Liver (tissue), 9 donors: ENCODE results near the gene RAB37. TPM values are rescaled to one million over a fixed set of nuclear protein-coding genes. Genes with fewer than 3 reads are reported as not detected.

Source experiments
- DNase-seq: peaks from one replicate; pipeline ENCODE4 v3.0.0-alpha.2; 2017; ENCODE audit warnings: low spot score
- H3K27ac ChIP-seq, 2 donors: one replicate each; pipeline ENCODE4 v1.7.0; 2013; ENCODE audit warnings: inconsistent platforms in 2 of 2, low read length in 2 of 2, control low read depth in 1 of 2, low read depth in 1 of 2, mild to moderate bottlenecking in 1 of 2
- H3K27me3 ChIP-seq, 4 donors: one replicate each; pipeline versions ENCODE4 v1.6.1 to v1.7.0; 2013; ENCODE audit warnings: low read length in 3 of 4, inconsistent platforms in 1 of 4, mild to moderate bottlenecking in 1 of 4, moderate library complexity in 1 of 4; ENCODE audit not compliant: control insufficient read depth in 4 of 4, insufficient read depth in 4 of 4
- H3K36me3 ChIP-seq, 4 donors: one replicate each; pipeline versions ENCODE4 v1.6.1 to v1.7.0; 2013; ENCODE audit warnings: low read length in 3 of 4, mild to moderate bottlenecking in 3 of 4, low read depth in 1 of 4, moderate library complexity in 1 of 4; ENCODE audit not compliant: control insufficient read depth in 4 of 4, insufficient read depth in 3 of 4
- H3K4me1 ChIP-seq, 4 donors: one replicate each; pipeline versions ENCODE4 v1.6.1 to v1.7.0; 2013; ENCODE audit warnings: low read length in 3 of 4, mild to moderate bottlenecking in 3 of 4, moderate library complexity in 1 of 4; ENCODE audit not compliant: control insufficient read depth in 4 of 4, insufficient read depth in 4 of 4
- H3K4me3 ChIP-seq, 3 donors: one replicate each; pipeline versions ENCODE4 v1.6.1 to v1.7.0; 2013; ENCODE audit warnings: low read length in 3 of 3, control low read depth in 1 of 3, low read depth in 1 of 3, mild to moderate bottlenecking in 1 of 3
- H3K9ac ChIP-seq, 2 donors: one replicate each; pipeline ENCODE4 v1.7.0; 2013; ENCODE audit warnings: low read length in 2 of 2, mild to moderate bottlenecking in 2 of 2, moderate library complexity in 2 of 2, control low read depth in 1 of 2, low read depth in 1 of 2
- H3K9me3 ChIP-seq, 4 donors: one replicate each; pipeline versions ENCODE4 v1.6.1 to v1.7.0; 2013; ENCODE audit warnings: low read length in 3 of 4; ENCODE audit not compliant: control insufficient read depth in 4 of 4
- ATF3 ChIP-seq: IDR thresholded peaks from 2 replicates; pipeline ENCODE4 v1.6.1; 2016; ENCODE audit warnings: antibody characterized with exemption
- CTCF ChIP-seq: fragments of 150-350 bp; IDR thresholded peaks from 2 replicates; pipeline ENCODE4 v1.5.1; 2017; ENCODE audit warnings: improper control_type of control experiment, low read depth, low read length; ENCODE audit not compliant: missing input control
- FOXA1 ChIP-seq: IDR thresholded peaks from 2 replicates; pipeline ENCODE4 v1.6.1; 2016; ENCODE audit warnings: antibody characterized with exemption
- FOXA2 ChIP-seq: IDR thresholded peaks from 2 replicates; pipeline ENCODE4 v1.6.1; 2016; ENCODE audit warnings: antibody characterized with exemption
- GABPA ChIP-seq, 2 donors: IDR thresholded peaks in 1 of 2; conservative IDR thresholded peaks in 1 of 2; 2 replicates each; pipeline ENCODE4 v1.6.1; 2016; ENCODE audit warnings: antibody characterized with exemption in 2 of 2, mild to moderate bottlenecking in 1 of 2, moderate library complexity in 1 of 2
- HNF4A ChIP-seq, 2 donors: conservative IDR thresholded peaks; 2 replicates each; pipeline ENCODE4 v1.6.1; 2016; ENCODE audit warnings: antibody characterized with exemption in 2 of 2, mild to moderate bottlenecking in 2 of 2
- HNF4G ChIP-seq: IDR thresholded peaks from 2 replicates; pipeline ENCODE4 v1.6.1; 2016; ENCODE audit warnings: antibody characterized with exemption
- JUND ChIP-seq, 2 donors: IDR thresholded peaks; 2 replicates each; pipeline ENCODE4 v1.6.1; 2016; ENCODE audit warnings: antibody characterized with exemption in 2 of 2
- MAX ChIP-seq: IDR thresholded peaks from 2 replicates; pipeline ENCODE4 v1.6.1; 2016; ENCODE audit warnings: antibody characterized with exemption
- RAD21 ChIP-seq, 2 donors: IDR thresholded peaks; 2 replicates each; pipeline ENCODE4 v1.6.1; 2016; ENCODE audit warnings: antibody characterized with exemption in 2 of 2, mild to moderate bottlenecking in 2 of 2
- REST ChIP-seq: IDR thresholded peaks from 2 replicates; pipeline ENCODE4 v1.6.1; 2016; ENCODE audit warnings: antibody characterized with exemption, mild to moderate bottlenecking
- RXRA ChIP-seq, 2 donors: IDR thresholded peaks; 2 replicates each; pipeline ENCODE4 v1.6.1; 2017 to 2018; ENCODE audit warnings: antibody characterized with exemption in 2 of 2, mild to moderate bottlenecking in 1 of 2
- SP1 ChIP-seq: IDR thresholded peaks from 2 replicates; pipeline ENCODE4 v1.6.1; 2018; ENCODE audit warnings: antibody characterized with exemption, mild to moderate bottlenecking
- TAF1 ChIP-seq: conservative IDR thresholded peaks from 2 replicates; pipeline ENCODE4 v1.6.1; 2016; ENCODE audit warnings: antibody characterized with exemption, mild to moderate bottlenecking
- YY1 ChIP-seq: IDR thresholded peaks from 2 replicates; pipeline ENCODE4 v1.6.1; 2016; ENCODE audit warnings: antibody characterized with exemption, mild to moderate bottlenecking
- ZBTB33 ChIP-seq: IDR thresholded peaks from 2 replicates; pipeline ENCODE4 v1.6.1; 2016; ENCODE audit warnings: antibody characterized with exemption
- WGBS: extraction: QIAGEN DNeasy Blood & Tissue Kit; methylation state at CpG from one replicate; pipeline ENCODE4 v1.1.7; 2013; 5-methylcytosine and 5-hydroxymethylcytosine counted together
- polyA plus RNA-seq, 2 donors: library from polyadenylated mRNA; stranded (reverse) in 1 of 2; unstranded in 1 of 2; fragments of 200-250 nt in 1 of 2; fragments of >200 nt in 1 of 2; fragmentation: Nextera tagmentation in 1 of 2; extraction: Ambion mirVana in 1 of 2; gene quantifications; one replicate each; pipeline versions ENCODE4 v1.2.1 to v1.2.3, GENCODE V29; 2013 to 2015
- total RNA-seq, 2 donors: library from RNA; depleted of rRNA; stranded (reverse); fragments of >200 nt; gene quantifications; one replicate each; pipeline ENCODE4 v1.2.3, GENCODE V29; 2014
- donor health status: healthy.
- donor health status: healthy.
- donor health status: healthy.
- donor health status: healthy.
- donor health status: healthy.

Gene RAB37
- total and polyA plus RNA-seq, 4 donors: 5.1 to 8.8 (median 5.6) TPM

GRCh38 chr17:74785096-74785980 lies 48.3 kb downstream of the RAB37 start:
- Histone ChIP-seq H3K4me1 (peaks cover 0 to 4% (median 0%) of the 10 kb centered on the region in 4 donors), H3K9ac (no peak overlapping the region), H3K4me3 (no peak overlapping the region), H3K9me3 (no peaks in the 10 kb centered on the region), H3K36me3 (peaks cover 0 to 8% (median 4%) of the 10 kb centered on the region in 4 donors), H3K27ac (no peak overlapping the region), H3K27me3 (no peaks in the 10 kb centered on the region)
- no peak for TF ChIP-seq HNF4G
- no peak for TF ChIP-seq FOXA1
- TF ChIP-seq ATF3: no peak
- TF ChIP-seq GABPA (IDR thresholded peaks at IDR 0.05 in 1 of 2, conservative IDR thresholded peaks at IDR 0.05 in 1 of 2): no peak
- no peak for TF ChIP-seq SP1
- no peak for TF ChIP-seq TAF1
- TF ChIP-seq YY1: no peak
- TF ChIP-seq RAD21 (IDR thresholded peaks at IDR 0.05): no peak
- TF ChIP-seq RXRA (IDR thresholded peaks at IDR 0.05): no peak
- TF ChIP-seq JUND (IDR thresholded peaks at IDR 0.05): no peak
- TF ChIP-seq MAX: no peak
- no peak for TF ChIP-seq CTCF
- WGBS: 89% methylated on average over 21 of the region's 21 CpGs
- DNase-seq: no peak

GRCh38 chr17:74785981-74786360 lies 48.9 kb downstream of the RAB37 start:
- no peak for TF ChIP-seq ZBTB33
- no peak for TF ChIP-seq FOXA2
- TF ChIP-seq RXRA (IDR thresholded peaks at IDR 0.05): no peak
- TF ChIP-seq HNF4A (conservative IDR thresholded peaks at IDR 0.05): no peak
- TF ChIP-seq REST: no peak
- no peak for TF ChIP-seq ATF3
- TF ChIP-seq FOXA1: no peak
- no peak for TF ChIP-seq JUND (IDR thresholded peaks at IDR 0.05)
- TF ChIP-seq GABPA (IDR thresholded peaks at IDR 0.05 in 1 of 2, conservative IDR thresholded peaks at IDR 0.05 in 1 of 2): no peak
- H3K36me3 ChIP-seq: peaks cover 0 to 10% (median 5%) of the 10 kb centered on the region in 4 donors
- no peak for DNase-seq
- no peak overlapping the region for H3K4me3 ChIP-seq
- H3K27ac ChIP-seq: no peak overlapping the region
- H3K4me1 ChIP-seq: no peaks in the 10 kb centered on the region
- no peak overlapping the region for H3K9ac ChIP-seq
- WGBS: 93% methylated on average over 9 of the region's 9 CpGs
- no peaks in the 10 kb centered on the region for H3K9me3 ChIP-seq
- no peaks in the 10 kb centered on the region for H3K27me3 ChIP-seq
